Iris pigment epithelial cell (primary cell): ENCODE measurements around the gene GGCT.

Experiments
- DNase-seq: peaks from one replicate; pipeline ENCODE4 v3.0.0-alpha.2; 2011; ENCODE audit warnings: low read depth

Gene GGCT

GRCh38 chr7:30478349-30479201 is 26.1 kb downstream of the GGCT start, which contains the start of gene NOD1:
Gene NOD1, minus strand, starts transcription at chr7:30478784. Its CDS starts 21,863 bp downstream, at chr7:30456921.
- DNase-seq: peak; percentile 83

- DNase-seq: no peak
Observed at GRCh38 chr7:30476459-30477145, 28.0 kb downstream of the GGCT start.

- peak; percentile 31 for DNase-seq
Observed at GRCh38 chr7:30475580-30475979, 29.0 kb downstream of the GGCT start.

- peak; percentile 72 for DNase-seq
Observed at GRCh38 chr7:30474893-30475292, 29.7 kb downstream of the GGCT start.

GRCh38 chr7:30474485-30474884 is 30.1 kb downstream of the GGCT start:
- no peak for DNase-seq

- no peak for DNase-seq
Observed at GRCh38 chr7:30473903-30474302, 30.7 kb downstream of the GGCT start.

- peak; percentile 94 for DNase-seq
Observed at GRCh38 chr7:30472784-30473775, 31.5 kb downstream of the GGCT start.

GRCh38 chr7:30472081-30472783 is 32.4 kb downstream of the GGCT start:
- DNase-seq: peak; percentile 27

GRCh38 chr7:30471205-30471604 is 33.4 kb downstream of the GGCT start:
- DNase-seq: peak; percentile 31

GRCh38 chr7:30470771-30471170 is 33.9 kb downstream of the GGCT start:
- peak; percentile 93 for DNase-seq

- DNase-seq: peak; percentile 46
Observed at GRCh38 chr7:30470163-30470770, 34.4 kb downstream of the GGCT start.

GRCh38 chr7:30469303-30469702 is 35.3 kb downstream of the GGCT start:
- peak; percentile 100 for DNase-seq

- peak; percentile 82 for DNase-seq
Observed at GRCh38 chr7:30468791-30469190, 35.8 kb downstream of the GGCT start.

- DNase-seq: peak; percentile 29
Observed at GRCh38 chr7:30468041-30468440, 36.6 kb downstream of the GGCT start.

GRCh38 chr7:30467271-30467670 is 37.4 kb downstream of the GGCT start:
- DNase-seq: no peak

GRCh38 chr7:30466266-30466665 is 38.4 kb downstream of the GGCT start:
- peak; percentile 9 for DNase-seq

GRCh38 chr7:30465811-30466180 is 38.8 kb downstream of the GGCT start:
- DNase-seq: no peak

- DNase-seq: peak; percentile 79
Observed at GRCh38 chr7:30465046-30465810, 39.4 kb downstream of the GGCT start.

GRCh38 chr7:30464231-30464671 is 40.4 kb downstream of the GGCT start:
- peak; percentile 18 for DNase-seq
